ENCODE data around the gene PIP5K1B. TPM values are rescaled to one million over a fixed set of nuclear protein-coding genes. Genes with fewer than 3 reads are reported as not detected.

The PIP5K1B gene
- total and polyA plus RNA-seq, 2 of the 13 experiments (the other 11 are each of a cell fraction or from before 2014, with no cell fraction given) = 15.8 to 17.5 TPM

DNA sequence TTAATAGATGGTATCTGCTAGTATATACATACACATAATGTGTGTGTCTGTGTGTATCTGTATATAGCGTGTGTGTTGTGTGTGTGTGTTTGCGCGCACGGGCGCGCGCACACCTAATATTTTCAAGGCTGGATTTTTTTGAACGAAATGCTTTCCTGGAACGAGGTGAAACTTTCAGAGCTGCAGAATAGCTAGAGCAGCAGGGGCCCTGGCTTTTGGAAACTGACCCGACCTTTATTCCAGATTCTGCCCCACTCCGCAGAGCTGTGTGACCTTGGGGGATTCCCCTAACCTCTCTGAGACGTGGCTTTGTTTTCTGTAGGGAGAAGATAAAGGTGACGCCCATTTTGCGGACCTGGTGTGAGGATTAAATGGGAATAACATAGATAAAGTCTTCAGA lies 331.3 kb downstream of the PIP5K1B start:
- ChIA-PET CTCF (ENCODE audit: low intra/inter-chr PET ratio, low total read pairs) (interaction anchor here (1.2 kb wide), 1 partner anchor 157 kb away, joined by 4 read pairs; no protein-coding TSS in a partner anchor), POLR2A (interaction anchor here (0.9 to 1.4 kb wide), 5 partner anchors 68 to 154 kb away, joined by 4 to 5 read pairs (median 4); no protein-coding TSS in a partner anchor)
- intact Hi-C loops (cut with micrococcal nuclease; ENCODE audit: unreplicated experiment) (no loop called here), in situ Hi-C loops (cut with HindIII; ENCODE audit: extremely low pct_ligation_motif_present, low pct_unique_long_range_greater_than_20kb) (no loop called here)
- peak overlapping the region; percentile 89 for H3K4me2 ChIP-seq (ENCODE audit: low read depth, low read length)
- WGBS (ENCODE audit: low lambda C conversion rate) = 0% methylated on average over 14 of the region's 14 CpGs
- H3K4me3 ChIP-seq (replicated peaks in 1 of 3; ENCODE audit: insufficient read depth in 1 of 3, low read depth in 2 of 3, low read length in 3 of 3) = peak overlapping the region; percentile 72 to 86 (median 82)
- no peak for FAIRE-seq
- peak; percentile 40 for ATAC-seq
- H3K4me1 ChIP-seq (ENCODE audit: insufficient read depth, low read length) = peaks cover 27% of the 10 kb centered on the region
- peak overlapping the region; percentile 86 for H3K27ac ChIP-seq (ENCODE audit: extremely low read length, insufficient read depth, low read length)
- BruUV-seq (replicated peaks) = TSS peak; percentile 73
- no peaks in the 10 kb centered on the region for H3K27me3 ChIP-seq (ENCODE audit: control insufficient read depth in 1 of 2, insufficient read depth in 2 of 2, low read length in 2 of 2)
- H3K9ac ChIP-seq (ENCODE audit: insufficient read depth, low read depth, low read length) = peak overlapping the region; percentile 82
- H3K79me2 ChIP-seq (ENCODE audit: insufficient read depth, low read length) = peaks cover 51% of the 10 kb centered on the region
- no peaks in the 10 kb centered on the region; the same call in 1 of the 2 replicates for H4K20me1 ChIP-seq (ENCODE audit: insufficient read depth, low read length)
- DNase-seq (ENCODE audit: low spot score) = peak; percentile 47
- no peaks in the 10 kb centered on the region for H3K9me3 ChIP-seq (ENCODE audit: low read length)
- H2AFZ ChIP-seq (ENCODE audit: low read length) = no peak overlapping the region
- peaks cover 0 to 10% of the 10 kb centered on the region in 2 experiments; a peak in 2 of 5 replicates for H3K36me3 ChIP-seq (replicated peaks in 1 of 2; ENCODE audit: control insufficient read depth in 1 of 2, insufficient read depth in 2 of 2, low read length in 2 of 2)
- TF ChIP-seq NR2F6 (IDR thresholded peaks at IDR 0.05) = 0 out of 2 replicates have a peak, but pooled peaks have one; percentile 8
- no peak for TF ChIP-seq NR2F6 (CRISPR knock-in tag; IDR thresholded peaks at IDR 0.05)
- TF ChIP-seq ZBTB7B (CRISPR knock-in tag; IDR thresholded peaks at IDR 0.05) = no peak
- TF ChIP-seq ZNF292 (CRISPR knock-in tag; IDR thresholded peaks at IDR 0.05; ENCODE audit: borderline replicate concordance, low read depth) = no peak; the same call in 1 of the 2 replicates
- 0 out of 2 replicates have a peak, but pooled peaks have one; percentile 46 for TF ChIP-seq NAIF1 (CRISPR knock-in tag; IDR thresholded peaks at IDR 0.05; ENCODE audit: borderline replicate concordance)
- peak; percentile 80 for TF ChIP-seq PPARG (CRISPR knock-in tag; conservative IDR thresholded peaks at IDR 0.05)
- 0 out of 2 replicates have a peak, but pooled peaks have one; percentile 80 for TF ChIP-seq RELA (CRISPR knock-in tag; IDR thresholded peaks at IDR 0.05)
- TF ChIP-seq ZNF562 (CRISPR knock-in tag; IDR thresholded peaks at IDR 0.05; ENCODE audit: borderline replicate concordance) = no peak
- 0 out of 2 replicates have a peak, but pooled peaks have one; percentile 49 for TF ChIP-seq ZNF546 (CRISPR knock-in tag; conservative IDR thresholded peaks at IDR 0.05)
- TF ChIP-seq, protein P1, sequence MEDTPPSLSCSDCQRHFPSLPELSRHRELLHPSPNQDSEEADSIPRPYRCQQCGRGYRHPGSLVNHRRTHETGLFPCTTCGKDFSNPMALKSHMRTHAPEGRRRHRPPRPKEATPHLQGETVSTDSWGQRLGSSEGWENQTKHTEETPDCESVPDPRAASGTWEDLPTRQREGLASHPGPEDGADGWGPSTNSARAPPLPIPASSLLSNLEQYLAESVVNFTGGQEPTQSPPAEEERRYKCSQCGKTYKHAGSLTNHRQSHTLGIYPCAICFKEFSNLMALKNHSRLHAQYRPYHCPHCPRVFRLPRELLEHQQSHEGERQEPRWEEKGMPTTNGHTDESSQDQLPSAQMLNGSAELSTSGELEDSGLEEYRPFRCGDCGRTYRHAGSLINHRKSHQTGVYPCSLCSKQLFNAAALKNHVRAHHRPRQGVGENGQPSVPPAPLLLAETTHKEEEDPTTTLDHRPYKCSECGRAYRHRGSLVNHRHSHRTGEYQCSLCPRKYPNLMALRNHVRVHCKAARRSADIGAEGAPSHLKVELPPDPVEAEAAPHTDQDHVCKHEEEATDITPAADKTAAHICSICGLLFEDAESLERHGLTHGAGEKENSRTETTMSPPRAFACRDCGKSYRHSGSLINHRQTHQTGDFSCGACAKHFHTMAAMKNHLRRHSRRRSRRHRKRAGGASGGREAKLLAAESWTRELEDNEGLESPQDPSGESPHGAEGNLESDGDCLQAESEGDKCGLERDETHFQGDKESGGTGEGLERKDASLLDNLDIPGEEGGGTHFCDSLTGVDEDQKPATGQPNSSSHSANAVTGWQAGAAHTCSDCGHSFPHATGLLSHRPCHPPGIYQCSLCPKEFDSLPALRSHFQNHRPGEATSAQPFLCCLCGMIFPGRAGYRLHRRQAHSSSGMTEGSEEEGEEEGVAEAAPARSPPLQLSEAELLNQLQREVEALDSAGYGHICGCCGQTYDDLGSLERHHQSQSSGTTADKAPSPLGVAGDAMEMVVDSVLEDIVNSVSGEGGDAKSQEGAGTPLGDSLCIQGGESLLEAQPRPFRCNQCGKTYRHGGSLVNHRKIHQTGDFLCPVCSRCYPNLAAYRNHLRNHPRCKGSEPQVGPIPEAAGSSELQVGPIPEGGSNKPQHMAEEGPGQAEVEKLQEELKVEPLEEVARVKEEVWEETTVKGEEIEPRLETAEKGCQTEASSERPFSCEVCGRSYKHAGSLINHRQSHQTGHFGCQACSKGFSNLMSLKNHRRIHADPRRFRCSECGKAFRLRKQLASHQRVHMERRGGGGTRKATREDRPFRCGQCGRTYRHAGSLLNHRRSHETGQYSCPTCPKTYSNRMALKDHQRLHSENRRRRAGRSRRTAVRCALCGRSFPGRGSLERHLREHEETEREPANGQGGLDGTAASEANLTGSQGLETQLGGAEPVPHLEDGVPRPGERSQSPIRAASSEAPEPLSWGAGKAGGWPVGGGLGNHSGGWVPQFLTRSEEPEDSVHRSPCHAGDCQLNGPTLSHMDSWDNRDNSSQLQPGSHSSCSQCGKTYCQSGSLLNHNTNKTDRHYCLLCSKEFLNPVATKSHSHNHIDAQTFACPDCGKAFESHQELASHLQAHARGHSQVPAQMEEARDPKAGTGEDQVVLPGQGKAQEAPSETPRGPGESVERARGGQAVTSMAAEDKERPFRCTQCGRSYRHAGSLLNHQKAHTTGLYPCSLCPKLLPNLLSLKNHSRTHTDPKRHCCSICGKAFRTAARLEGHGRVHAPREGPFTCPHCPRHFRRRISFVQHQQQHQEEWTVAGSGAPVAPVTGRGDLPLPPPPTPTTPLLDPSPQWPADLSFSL (CRISPR knock-in tag; IDR thresholded peaks at IDR 0.05) = peak; percentile 77; the same call in 1 of the 2 replicates
- TF ChIP-seq KDM1A (CRISPR knock-in tag; IDR thresholded peaks at IDR 0.05) = peak; percentile 79; the same call in 1 of the 2 replicates
- TF ChIP-seq ZNF326 (CRISPR knock-in tag; IDR thresholded peaks at IDR 0.05; ENCODE audit: borderline replicate concordance) = no peak
- peak; percentile 44; the same call in 1 of the 2 replicates for TF ChIP-seq NFIC (IDR thresholded peaks at IDR 0.05; ENCODE audit: low read length)
- TF ChIP-seq, protein P2, sequence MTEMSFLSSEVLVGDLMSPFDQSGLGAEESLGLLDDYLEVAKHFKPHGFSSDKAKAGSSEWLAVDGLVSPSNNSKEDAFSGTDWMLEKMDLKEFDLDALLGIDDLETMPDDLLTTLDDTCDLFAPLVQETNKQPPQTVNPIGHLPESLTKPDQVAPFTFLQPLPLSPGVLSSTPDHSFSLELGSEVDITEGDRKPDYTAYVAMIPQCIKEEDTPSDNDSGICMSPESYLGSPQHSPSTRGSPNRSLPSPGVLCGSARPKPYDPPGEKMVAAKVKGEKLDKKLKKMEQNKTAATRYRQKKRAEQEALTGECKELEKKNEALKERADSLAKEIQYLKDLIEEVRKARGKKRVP (CRISPR knock-in tag; IDR thresholded peaks at IDR 0.05) = 0 out of 4 replicates have a peak, but pooled peaks of 1 of the 2 experiments have one; percentile 2
- 0 out of 2 replicates have a peak, but pooled peaks have one; percentile 7 for TF ChIP-seq FOXO1 (CRISPR knock-in tag; IDR thresholded peaks at IDR 0.05)
- TF ChIP-seq SRSF1 (optimal IDR thresholded peaks at IDR 0.05; ENCODE audit: low read depth, low read length) = no peak
- TF ChIP-seq, protein P3, sequence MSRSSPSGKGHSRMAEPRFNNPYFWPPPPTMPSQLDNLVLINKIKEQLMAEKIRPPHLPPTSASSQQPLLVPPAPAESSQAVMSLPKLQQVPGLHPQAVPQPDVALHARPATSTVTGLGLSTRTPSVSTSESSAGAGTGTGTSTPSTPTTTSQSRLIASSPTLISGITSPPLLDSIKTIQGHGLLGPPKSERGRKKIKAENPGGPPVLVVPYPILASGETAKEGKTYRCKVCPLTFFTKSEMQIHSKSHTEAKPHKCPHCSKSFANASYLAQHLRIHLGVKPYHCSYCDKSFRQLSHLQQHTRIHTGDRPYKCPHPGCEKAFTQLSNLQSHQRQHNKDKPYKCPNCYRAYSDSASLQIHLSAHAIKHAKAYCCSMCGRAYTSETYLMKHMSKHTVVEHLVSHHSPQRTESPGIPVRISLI (CRISPR knock-in tag; IDR thresholded peaks at IDR 0.05; ENCODE audit: borderline replicate concordance) = no peak
- TF ChIP-seq POLR2A (IDR thresholded peaks at IDR 0.05; ENCODE audit: insufficient read depth in 1 of 2, low read depth in 2 of 2, low read length in 2 of 2) = peak in 1 of 2 experiments; percentile 17; a peak in 1 of 4 replicates
